Endothelial cell of umbilical vein (primary cell): Measurements from ENCODE around the gene SART1. TPM values are rescaled to one million over a fixed set of nuclear protein-coding genes. Genes with fewer than 3 reads are reported as not detected.

Source experiments
- BruUV-seq: library from RNA; stranded (reverse); fragments of 400-500 nt; replicated peaks from 2 replicates; lab custom pipeline; 2021; lab: Mats Ljungman, UMichigan
- CTCF ChIA-PET: fragments of 300-600, 350-600 bp; sonication (Branson Sonifier 250); formaldehyde crosslinking; loops from one replicate; lab custom pipeline; 2021; ENCODE audit warnings: antibody characterized with exemption, inconsistent platforms; lab: Charles Lee
- POLR2A ChIA-PET: fragments of 300-600, 350-600 bp; sonication (Branson Sonifier 250); formaldehyde crosslinking; loops from one replicate; lab custom pipeline; 2021; ENCODE audit warnings: antibody characterized with exemption, inconsistent platforms; lab: Charles Lee
- DNase-seq: peaks from one replicate; pipeline ENCODE4 v3.0.0-alpha.2; 2011; ENCODE audit warnings: low read depth, low spot score
- FAIRE-seq: peaks from 2 replicates; lab custom pipeline; 2011; peaks lifted over from hg19 to GRCh38; lab: Jason Lieb, UNC
- H2AFZ ChIP-seq: 2 replicates; pipeline ENCODE4 v1.6.0; 2012; ENCODE audit warnings: low read depth, low read length, control low read depth, inconsistent platforms
- H3K27ac ChIP-seq: 2 replicates; pipeline ENCODE4 v1.5.1; 2011; ENCODE audit warnings: low read depth, mild to moderate bottlenecking, control low read depth, low read length, moderate library complexity; ENCODE audit not compliant: insufficient read depth
- H3K27me3 ChIP-seq, 2 experiments: 2 replicates each; pipeline versions ENCODE4 v1.6.0 to v1.6.1; 2011; ENCODE audit warnings: low read length in 2 of 2, mixed read lengths in 1 of 2; ENCODE audit not compliant: control insufficient read depth in 2 of 2, insufficient read depth in 2 of 2
- H3K36me3 ChIP-seq, 2 experiments: 2 replicates in 1 of 2; 3 replicates in 1 of 2; pipeline ENCODE4 v1.5.1; 2011; ENCODE audit warnings: low read length in 2 of 2, mild to moderate bottlenecking in 1 of 2, moderate library complexity in 1 of 2; ENCODE audit not compliant: control insufficient read depth in 2 of 2, insufficient read depth in 2 of 2; ENCODE audit errors: extremely low read depth in 1 of 2
- H3K4me1 ChIP-seq: 3 replicates; pipeline ENCODE4 v1.5.1; 2011; ENCODE audit warnings: mild to moderate bottlenecking, low read length; ENCODE audit not compliant: control insufficient read depth, insufficient read depth; ENCODE audit errors: extremely low read depth
- H3K4me2 ChIP-seq: 2 replicates; pipeline ENCODE4 v1.6.1; 2011; ENCODE audit warnings: low read length, control low read depth, mixed read lengths; ENCODE audit not compliant: insufficient read depth
- H3K4me3 ChIP-seq, 3 experiments: fragments of 200-600 bp in 1 of 3; sonication (generic), shearing (Covaris generic) in 1 of 3; replicated peaks in 1 of 3; 2 replicates each; pipeline ENCODE4 v1.5.1; 2011 to 2016; ENCODE audit warnings: control low read depth in 3 of 3, low read length in 3 of 3, mild to moderate bottlenecking in 2 of 3, inconsistent platforms in 1 of 3, low read depth in 1 of 3, moderate library complexity in 1 of 3; ENCODE audit not compliant: insufficient read depth in 1 of 3
- H3K79me2 ChIP-seq: 2 replicates; pipeline ENCODE4 v1.6.0; 2012; ENCODE audit warnings: low read length, inconsistent platforms; ENCODE audit not compliant: control insufficient read depth, insufficient read depth
- H3K9ac ChIP-seq: replicated peaks from 2 replicates; pipeline ENCODE3; 2011; ENCODE audit warnings: low read length, control low read depth; ENCODE audit not compliant: insufficient read depth; ENCODE audit errors: extremely low read depth
- H3K9me1 ChIP-seq: replicated peaks from 3 replicates; pipeline ENCODE4 v1.6.0; 2011; ENCODE audit warnings: mild to moderate bottlenecking, low read length; ENCODE audit not compliant: control insufficient read depth, insufficient read depth; ENCODE audit errors: extremely low read depth
- H3K9me3 ChIP-seq: replicated peaks from 2 replicates; pipeline ENCODE4 v1.5.1; 2012; ENCODE audit warnings: low read length, inconsistent platforms; ENCODE audit not compliant: control insufficient read depth, insufficient read depth
- H4K20me1 ChIP-seq: replicated peaks from 2 replicates; pipeline ENCODE3; 2011; ENCODE audit warnings: mild to moderate bottlenecking, low read length; ENCODE audit not compliant: control insufficient read depth, insufficient read depth; ENCODE audit errors: extremely low read depth
- EZH2 ChIP-seq: IDR thresholded peaks from 2 replicates; pipeline ENCODE4 v1.6.1; 2012; ENCODE audit warnings: borderline replicate concordance, low read depth, mild to moderate bottlenecking, moderate library complexity, low read length, inconsistent platforms; ENCODE audit not compliant: severe bottlenecking
- FOS ChIP-seq: IDR thresholded peaks from 2 replicates; pipeline ENCODE4 v1.6.1; 2011; ENCODE audit warnings: mild to moderate bottlenecking, low read length, moderate library complexity, borderline replicate concordance; ENCODE audit not compliant: insufficient read depth
- GATA2 ChIP-seq: IDR thresholded peaks from 2 replicates; pipeline ENCODE4 v1.7.0; 2011; ENCODE audit warnings: low read depth, mild to moderate bottlenecking, moderate library complexity, mixed read lengths, low read length; ENCODE audit not compliant: insufficient read length, insufficient read depth
- JUN ChIP-seq: IDR thresholded peaks from 2 replicates; pipeline ENCODE4 v1.6.1; 2011; ENCODE audit warnings: borderline replicate concordance, low read depth; ENCODE audit not compliant: insufficient read length, insufficient read depth
- MYC ChIP-seq: IDR thresholded peaks from one replicate; pipeline ENCODE4 v1.6.1; 2011; ENCODE audit warnings: mild to moderate bottlenecking, low read depth, low read length
- POLR2A ChIP-seq: IDR thresholded peaks from 2 replicates; pipeline ENCODE4 v1.6.1; 2012; ENCODE audit warnings: low read depth, mild to moderate bottlenecking, control low read depth, low read length
- POLR2AphosphoS5 ChIP-seq: IDR thresholded peaks from 2 replicates; pipeline ENCODE4 v1.6.1; 2012; ENCODE audit warnings: low read depth, mild to moderate bottlenecking, control low read depth, low read length, moderate library complexity; ENCODE audit not compliant: insufficient read depth
- dilution Hi-C: fragments of 300-500 bp; cut with MboI; formaldehyde crosslinking; loops from one replicate; pipeline ENCODE4 v1.15.0; 2019; ENCODE audit warnings: low sequenced_read_pairs; ENCODE audit not compliant: extremely low pct_ligation_motif_present
- intact Hi-C: fragments of 100-400 bp; cut with micrococcal nuclease; formaldehyde crosslinking; loops from one replicate; pipeline ENCODE4 v1.10.0; 2022
- polyA plus RNA-seq, 4 experiments: library from polyadenylated mRNA; depleted of rRNA in 3 of 4; stranded (reverse) in 3 of 4; unstranded in 1 of 4; fragments of >200 nt; gene quantifications; 2 replicates each; pipeline versions ENCODE4 v1.2.1 to v1.2.3, GENCODE V29; 2011 to 2012; ENCODE audit warnings: missing spikeins in 1 of 4
- total RNA-seq: library from RNA; stranded (reverse); gene quantifications from 2 replicates; pipeline ENCODE4 v1.2.3, GENCODE V29; 2021
- TF ChIP-seq, protein P1 (sequence below): IDR thresholded peaks from 2 replicates; pipeline ENCODE4 v1.6.1; 2011; ENCODE audit not compliant: insufficient read depth, insufficient read length
- TF ChIP-seq, protein P2 (sequence below), 2 donors: IDR thresholded peaks; 1 replicate in 1 of 2; 2 replicates in 1 of 2; pipeline ENCODE4 v1.5.1; 2011; ENCODE audit warnings: low read length in 2 of 2, mild to moderate bottlenecking in 2 of 2, moderate library complexity in 2 of 2, control low read depth in 1 of 2, inconsistent platforms in 1 of 2, low read depth in 1 of 2; ENCODE audit not compliant: insufficient read depth in 1 of 2; ENCODE audit errors: extremely low read depth in 1 of 2

The SART1 gene
- total and polyA plus RNA-seq, 2 donors (not counting 3 experiments of a cell fraction or from before 2014, with no cell fraction given) = 21.8 to 62.7 TPM

DNA sequence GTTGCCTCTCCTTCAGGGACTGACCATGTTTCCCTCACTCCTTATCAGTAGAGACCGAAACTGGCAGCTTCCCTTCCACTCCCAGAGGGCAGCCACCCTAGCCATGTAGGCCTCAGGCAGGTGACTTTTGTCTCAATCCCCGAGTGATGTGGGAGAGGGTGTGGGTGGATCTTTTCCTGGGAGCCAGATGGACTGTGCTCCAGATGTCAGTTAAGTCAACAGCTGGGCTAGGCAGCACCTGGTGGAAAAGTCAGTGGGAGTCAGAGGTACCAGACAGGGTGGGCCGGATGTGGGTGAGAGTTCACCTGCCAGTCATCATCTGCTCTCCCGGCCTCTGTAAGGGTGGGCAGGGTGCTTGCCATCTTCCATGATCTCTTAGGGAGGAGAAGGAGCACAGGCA lies 42.7 kb downstream of the SART1 start:
- dilution Hi-C loops = no loop called here
- peaks cover 3 to 16% of the 10 kb centered on the region in 2 experiments for H3K36me3 ChIP-seq
- no peaks in the 10 kb centered on the region for H3K9me3 ChIP-seq
- no peaks in the 10 kb centered on the region for H3K27me3 ChIP-seq
- no peak overlapping the region for H2AFZ ChIP-seq
- DNase-seq (no peak), FAIRE-seq (no peak)
- TF ChIP-seq GATA2 (no peak), POLR2AphosphoS5 (no peak)
- TF ChIP-seq, protein P1, sequence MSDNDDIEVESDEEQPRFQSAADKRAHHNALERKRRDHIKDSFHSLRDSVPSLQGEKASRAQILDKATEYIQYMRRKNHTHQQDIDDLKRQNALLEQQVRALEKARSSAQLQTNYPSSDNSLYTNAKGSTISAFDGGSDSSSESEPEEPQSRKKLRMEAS = no peak
- no peak overlapping the region for H3K4me3 ChIP-seq
- H4K20me1 ChIP-seq = no peaks in the 10 kb centered on the region
- CTCF ChIA-PET = no interaction called here
- H3K9ac ChIP-seq = no peak overlapping the region
- H3K27ac ChIP-seq = no peak overlapping the region
- peaks cover 36% of the 10 kb centered on the region for H3K79me2 ChIP-seq
- intact Hi-C loops = no loop called here
- no peaks in the 10 kb centered on the region for H3K9me1 ChIP-seq
- POLR2A ChIA-PET = no interaction called here
- H3K4me1 ChIP-seq = peaks cover 9% of the 10 kb centered on the region
- no peak overlapping the region for H3K4me2 ChIP-seq
- BruUV-seq = no TSS peak

- no TSS peak for BruUV-seq
- Histone ChIP-seq H3K4me2 (no peak overlapping the region), H3K9me3 (no peaks in the 10 kb centered on the region), H3K27me3 (no peaks in the 10 kb centered on the region), H3K4me1 (peaks cover 6% of the 10 kb centered on the region), H3K9ac (no peak overlapping the region), H3K27ac (no peak overlapping the region), H2AFZ (no peak overlapping the region), H4K20me1 (no peaks in the 10 kb centered on the region), H3K9me1 (no peaks in the 10 kb centered on the region), H3K4me3 (no peak overlapping the region), H3K79me2 (peaks cover 20% of the 10 kb centered on the region), H3K36me3 (peaks cover 0 to 7% of the 10 kb centered on the region in 2 experiments)
- ChIA-PET CTCF (interaction anchor here (1.0 to 3.9 kb wide), 2 partner anchors 16 kb away, joined by 4 to 37 read pairs; no protein-coding TSS in a partner anchor), POLR2A (no interaction called here)
- DNase-seq = no peak
- TF ChIP-seq POLR2AphosphoS5 = no peak
- TF ChIP-seq POLR2A = no peak
- TF ChIP-seq, protein P1 = no peak
- TF ChIP-seq, protein P2, sequence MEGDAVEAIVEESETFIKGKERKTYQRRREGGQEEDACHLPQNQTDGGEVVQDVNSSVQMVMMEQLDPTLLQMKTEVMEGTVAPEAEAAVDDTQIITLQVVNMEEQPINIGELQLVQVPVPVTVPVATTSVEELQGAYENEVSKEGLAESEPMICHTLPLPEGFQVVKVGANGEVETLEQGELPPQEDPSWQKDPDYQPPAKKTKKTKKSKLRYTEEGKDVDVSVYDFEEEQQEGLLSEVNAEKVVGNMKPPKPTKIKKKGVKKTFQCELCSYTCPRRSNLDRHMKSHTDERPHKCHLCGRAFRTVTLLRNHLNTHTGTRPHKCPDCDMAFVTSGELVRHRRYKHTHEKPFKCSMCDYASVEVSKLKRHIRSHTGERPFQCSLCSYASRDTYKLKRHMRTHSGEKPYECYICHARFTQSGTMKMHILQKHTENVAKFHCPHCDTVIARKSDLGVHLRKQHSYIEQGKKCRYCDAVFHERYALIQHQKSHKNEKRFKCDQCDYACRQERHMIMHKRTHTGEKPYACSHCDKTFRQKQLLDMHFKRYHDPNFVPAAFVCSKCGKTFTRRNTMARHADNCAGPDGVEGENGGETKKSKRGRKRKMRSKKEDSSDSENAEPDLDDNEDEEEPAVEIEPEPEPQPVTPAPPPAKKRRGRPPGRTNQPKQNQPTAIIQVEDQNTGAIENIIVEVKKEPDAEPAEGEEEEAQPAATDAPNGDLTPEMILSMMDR (IDR thresholded peaks at IDR 0.05; ENCODE audit: extremely low read depth in 1 of 2, insufficient read depth in 1 of 2, low read depth in 1 of 2, low read length in 2 of 2) = no peak
- TF ChIP-seq GATA2 = no peak
- no peak for TF ChIP-seq FOS
- TF ChIP-seq JUN = no peak
- no peak for TF ChIP-seq EZH2
- TF ChIP-seq MYC = no peak
- no peak for FAIRE-seq
- dilution Hi-C loops (no loop called here), intact Hi-C loops (no loop called here)
These were observed 44.8 kb downstream of the SART1 start for GRCh38 chr11:66006134-66006890.
